GM13977 (cell line): Measurements from ENCODE around the gene RAB3GAP2.

Experiments
- DNase-seq: peaks from one replicate; pipeline ENCODE4 v3.0.0; 2012; ENCODE audit warnings: low spot score
- CTCF ChIP-seq: IDR thresholded peaks from 2 replicates; pipeline ENCODE4 v1.5.1; 2012; ENCODE audit warnings: mild to moderate bottlenecking, control low read depth; ENCODE audit not compliant: insufficient read depth; ENCODE audit errors: extremely low read depth, missing control alignments
- in situ Hi-C: fragments of 300-500 bp; cut with MboI; formaldehyde crosslinking; loops from one replicate; pipeline ENCODE4 v1.12.0; 2022; ENCODE audit warnings: low sequenced_read_pairs, low pct_unique_long_range_greater_than_20kb, mixed read lengths, inconsistent platforms; ENCODE audit not compliant: unreplicated experiment

The RAB3GAP2 gene

GRCh38 chr1:220290140-220290761, 18.0 kb upstream of the RAB3GAP2 start:
- no peak for DNase-seq
- in situ Hi-C loops = loop anchor here (25.0 kb wide), 1 partner anchor 447 kb away; the partner anchor contains the start of gene MTARC2
- TF ChIP-seq CTCF = no peak

GRCh38 chr1:220287129-220287528, 14.9 kb upstream of the RAB3GAP2 start:
- DNase-seq = no peak
- TF ChIP-seq CTCF = no peak
- in situ Hi-C loops = loop anchor here (25.0 kb wide), 1 partner anchor 450 kb away; the partner anchor contains the start of gene MTARC2

GRCh38 chr1:220283625-220284024, 11.4 kb upstream of the RAB3GAP2 start:
- in situ Hi-C loops = loop anchor here (25.0 kb wide), 1 partner anchor 454 kb away; the partner anchor contains the start of gene MTARC2
- TF ChIP-seq CTCF = no peak
- DNase-seq = no peak

- TF ChIP-seq CTCF = peak; percentile 38
- in situ Hi-C loops = loop anchor here (25.0 kb wide), 1 partner anchor 456 kb away; the partner anchor contains the start of gene MTARC2
- no peak for DNase-seq
Measured at GRCh38 chr1:220281159-220281574, 8.9 kb upstream of the RAB3GAP2 start.

- no peak for DNase-seq
- in situ Hi-C loops = loop anchor here (25.0 kb wide), 1 partner anchor 457 kb away; the partner anchor contains the start of gene MTARC2
- TF ChIP-seq CTCF = no peak
Measured at GRCh38 chr1:220280249-220280648, 8.0 kb upstream of the RAB3GAP2 start.

- in situ Hi-C loops = loop anchor here (25.0 kb wide), 1 partner anchor 458 kb away; the partner anchor contains the start of gene MTARC2
- no peak for DNase-seq
- TF ChIP-seq CTCF = no peak
Measured at GRCh38 chr1:220278991-220279390, 6.7 kb upstream of the RAB3GAP2 start.
